ENCODE data around the gene LFNG. TPM values are rescaled to one million over a fixed set of nuclear protein-coding genes. Genes with fewer than 3 reads are reported as not detected.

The LFNG gene
- total RNA-seq, 1 experiment from 2014 or later: 4.5 TPM

- Histone ChIP-seq H3K4me1 (no peaks in the 10 kb centered on the region), H3K36me3 (ENCODE audit: control insufficient read depth, insufficient read depth, low read length) (no peaks in the 10 kb centered on the region), H3K27me3 (replicated peaks; ENCODE audit: control insufficient read depth, insufficient read depth, low read length) (no peaks in the 10 kb centered on the region), H3K4me3 (ENCODE audit: low read depth, low read length) (no peak overlapping the region), H3K9me3 (0 out of 2 replicates have a peak, but pooled peaks cover 2% of the 10 kb centered on the region)
- no peak overlapping the region for H3K27ac Mint-ChIP-seq (ENCODE audit: unreplicated experiment)
- TF ChIP-seq, protein P1, sequence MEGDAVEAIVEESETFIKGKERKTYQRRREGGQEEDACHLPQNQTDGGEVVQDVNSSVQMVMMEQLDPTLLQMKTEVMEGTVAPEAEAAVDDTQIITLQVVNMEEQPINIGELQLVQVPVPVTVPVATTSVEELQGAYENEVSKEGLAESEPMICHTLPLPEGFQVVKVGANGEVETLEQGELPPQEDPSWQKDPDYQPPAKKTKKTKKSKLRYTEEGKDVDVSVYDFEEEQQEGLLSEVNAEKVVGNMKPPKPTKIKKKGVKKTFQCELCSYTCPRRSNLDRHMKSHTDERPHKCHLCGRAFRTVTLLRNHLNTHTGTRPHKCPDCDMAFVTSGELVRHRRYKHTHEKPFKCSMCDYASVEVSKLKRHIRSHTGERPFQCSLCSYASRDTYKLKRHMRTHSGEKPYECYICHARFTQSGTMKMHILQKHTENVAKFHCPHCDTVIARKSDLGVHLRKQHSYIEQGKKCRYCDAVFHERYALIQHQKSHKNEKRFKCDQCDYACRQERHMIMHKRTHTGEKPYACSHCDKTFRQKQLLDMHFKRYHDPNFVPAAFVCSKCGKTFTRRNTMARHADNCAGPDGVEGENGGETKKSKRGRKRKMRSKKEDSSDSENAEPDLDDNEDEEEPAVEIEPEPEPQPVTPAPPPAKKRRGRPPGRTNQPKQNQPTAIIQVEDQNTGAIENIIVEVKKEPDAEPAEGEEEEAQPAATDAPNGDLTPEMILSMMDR (IDR thresholded peaks at IDR 0.05; ENCODE audit: insufficient read depth in 1 of 2, low read depth in 1 of 2, low read length in 1 of 2, severe bottlenecking in 1 of 2, unreplicated experiment in 1 of 2): no peak
- ChIA-PET POLR2A (no interaction called here), CTCF (no interaction called here)
- no peak overlapping the region for H3K4me3 Mint-ChIP-seq (ENCODE audit: unreplicated experiment)
- no peaks in the 10 kb centered on the region for H3K36me3 Mint-ChIP-seq (ENCODE audit: insufficient read depth, unreplicated experiment)
- no TSS peak for BruUV-seq (replicated peaks)
- no peak for DNase-seq
- H3K27me3 Mint-ChIP-seq (ENCODE audit: insufficient read depth, unreplicated experiment): no peaks in the 10 kb centered on the region
- intact Hi-C loops (cut with micrococcal nuclease; ENCODE audit: unreplicated experiment): no loop called here
- H3K4me1 Mint-ChIP-seq (ENCODE audit: low read depth, unreplicated experiment): peaks cover 1% of the 10 kb centered on the region
- H3K9me3 Mint-ChIP-seq (ENCODE audit: unreplicated experiment): peaks cover 17% of the 10 kb centered on the region
Measured at GRCh38 chr7:2488272-2488645, 31.3 kb upstream of the LFNG start.

- no peaks in the 10 kb centered on the region for H3K36me3 Mint-ChIP-seq (ENCODE audit: insufficient read depth, unreplicated experiment)
- H3K27ac Mint-ChIP-seq (ENCODE audit: unreplicated experiment): no peak overlapping the region
- CTCF ChIA-PET: no interaction called here
- peaks cover 6% of the 10 kb centered on the region for H3K4me1 Mint-ChIP-seq (ENCODE audit: low read depth, unreplicated experiment)
- BruUV-seq (replicated peaks): no TSS peak
- no peak for DNase-seq
- H3K4me1 ChIP-seq: no peaks in the 10 kb centered on the region
- TF ChIP-seq, protein P1 (IDR thresholded peaks at IDR 0.05; ENCODE audit: insufficient read depth in 1 of 2, low read depth in 1 of 2, low read length in 1 of 2, severe bottlenecking in 1 of 2, unreplicated experiment in 1 of 2): no peak
- POLR2A ChIA-PET: no interaction called here
- H3K27me3 Mint-ChIP-seq (ENCODE audit: insufficient read depth, unreplicated experiment): no peaks in the 10 kb centered on the region
- H3K27me3 ChIP-seq (replicated peaks; ENCODE audit: control insufficient read depth, insufficient read depth, low read length): no peaks in the 10 kb centered on the region
- H3K9me3 Mint-ChIP-seq (ENCODE audit: unreplicated experiment): peaks cover 17% of the 10 kb centered on the region
- H3K4me3 Mint-ChIP-seq (ENCODE audit: unreplicated experiment): no peak overlapping the region
- H3K9me3 ChIP-seq: no peaks in the 10 kb centered on the region
- intact Hi-C loops (cut with micrococcal nuclease; ENCODE audit: unreplicated experiment): no loop called here
- no peak overlapping the region for H3K4me3 ChIP-seq (ENCODE audit: low read depth, low read length)
- H3K36me3 ChIP-seq (ENCODE audit: control insufficient read depth, insufficient read depth, low read length): no peaks in the 10 kb centered on the region
Measured at GRCh38 chr7:2488681-2489080, 30.9 kb upstream of the LFNG start.

DNA sequence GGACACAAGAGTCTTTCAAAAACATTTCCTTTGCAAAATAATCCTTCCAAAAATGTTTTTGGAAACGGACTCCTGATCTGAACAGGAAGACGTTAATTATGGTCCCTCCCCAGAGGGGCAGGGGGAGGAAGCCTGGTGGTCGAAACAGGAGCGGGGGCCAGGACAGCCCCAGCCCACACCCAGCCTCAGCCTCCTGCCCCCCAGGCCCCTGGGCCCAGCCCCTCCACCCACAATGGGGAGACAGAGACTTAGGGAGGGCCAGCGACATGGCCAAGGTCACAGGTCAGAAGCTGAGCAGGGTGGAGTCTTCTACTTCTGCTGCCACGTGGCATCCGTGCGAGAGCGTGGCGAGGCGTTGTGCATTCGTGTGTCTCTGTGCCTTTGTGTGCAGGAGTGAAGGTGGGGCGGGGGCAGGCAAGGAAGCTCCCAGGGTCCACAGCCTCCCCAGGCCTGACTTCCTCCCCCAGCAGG is 29.4 kb upstream of the LFNG start:
- H3K27ac Mint-ChIP-seq (ENCODE audit: unreplicated experiment): no peak overlapping the region
- H3K4me1 Mint-ChIP-seq (ENCODE audit: low read depth, unreplicated experiment): peaks cover 7% of the 10 kb centered on the region
- H3K9me3 Mint-ChIP-seq (ENCODE audit: unreplicated experiment): peaks cover 17% of the 10 kb centered on the region
- ChIA-PET POLR2A (no interaction called here), CTCF (no interaction called here)
- Histone ChIP-seq H3K27me3 (replicated peaks; ENCODE audit: control insufficient read depth, insufficient read depth, low read length) (no peaks in the 10 kb centered on the region), H3K36me3 (ENCODE audit: control insufficient read depth, insufficient read depth, low read length) (no peaks in the 10 kb centered on the region), H3K4me3 (ENCODE audit: low read depth, low read length) (no peak overlapping the region), H3K4me1 (no peaks in the 10 kb centered on the region), H3K9me3 (no peaks in the 10 kb centered on the region)
- TF ChIP-seq, protein P1 (IDR thresholded peaks at IDR 0.05; ENCODE audit: insufficient read depth in 1 of 2, low read depth in 1 of 2, low read length in 1 of 2, severe bottlenecking in 1 of 2, unreplicated experiment in 1 of 2): no peak
- no peaks in the 10 kb centered on the region for H3K36me3 Mint-ChIP-seq (ENCODE audit: insufficient read depth, unreplicated experiment)
- no peaks in the 10 kb centered on the region for H3K27me3 Mint-ChIP-seq (ENCODE audit: insufficient read depth, unreplicated experiment)
- intact Hi-C loops (cut with micrococcal nuclease; ENCODE audit: unreplicated experiment): no loop called here
- no peak for DNase-seq
- no TSS peak for BruUV-seq (replicated peaks)
- H3K4me3 Mint-ChIP-seq (ENCODE audit: unreplicated experiment): no peak overlapping the region
